Stimulated activated CD4-positive, alpha-beta T cell treated with anti-CD3 and anti-CD28 coated beads, Interleukin-4, amount 100 ng/mL, for 4 hours (primary cell): ENCODE measurements around the gene AARS2.
"Not testable (repeated sequence)": the region's sequence is repeated elsewhere in the genome, so short reads cannot be mapped to it uniquely, and the experiment has no call there.

Source experiments
- DNase-seq, 2 experiments: peaks; one replicate each; pipeline ENCODE4 v3.0.0-alpha.2; 2020

Gene AARS2

DNA sequence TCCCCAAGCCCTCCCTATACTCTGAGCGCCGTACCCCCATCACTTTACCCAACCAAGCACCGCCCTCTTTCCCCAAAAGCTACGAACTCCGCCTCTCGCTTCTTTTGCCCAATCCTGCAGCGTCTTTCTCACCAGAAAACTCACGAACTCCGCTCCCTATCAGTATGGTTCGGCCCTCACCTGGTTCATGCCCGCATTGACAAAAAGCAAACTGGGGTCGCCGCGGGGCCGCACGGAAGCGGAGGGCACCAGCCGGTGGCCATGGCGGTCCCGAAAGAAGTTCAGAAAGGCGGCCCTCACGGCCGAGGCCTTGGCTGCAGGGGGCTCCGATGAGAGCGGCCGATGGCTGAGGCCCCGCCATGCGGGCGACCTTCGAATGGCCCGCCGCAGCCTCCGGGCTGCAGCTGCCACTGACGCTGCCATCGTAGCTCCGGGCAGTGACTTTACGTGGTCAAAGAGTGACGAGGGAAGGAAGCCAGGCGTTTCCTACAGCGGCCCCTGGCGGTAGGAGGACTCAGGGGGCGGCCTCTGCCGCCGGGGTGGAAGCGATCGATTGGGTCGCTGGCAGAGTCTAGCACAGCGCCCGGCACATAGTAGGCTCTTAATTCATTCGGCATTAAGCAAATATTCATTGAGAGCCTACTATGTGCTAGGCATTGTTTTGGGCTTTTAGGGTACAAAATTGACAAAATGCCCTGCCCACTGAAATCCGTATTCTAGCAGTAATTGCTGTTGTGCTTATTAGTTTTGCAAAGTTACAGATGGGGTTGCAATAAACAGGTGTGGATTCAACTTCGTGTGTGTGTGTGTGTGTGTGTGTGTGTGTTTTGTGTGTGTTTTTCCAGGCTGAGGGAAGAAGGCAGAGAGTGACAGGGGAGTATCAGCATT lies at the start of gene AARS2:
AARS2 (minus strand) TSS at position 447 of the 888 bp plus-strand sequence; CDS start at position 423, 24 bp downstream.
- peak; percentile 87 to 96 for DNase-seq

DNA sequence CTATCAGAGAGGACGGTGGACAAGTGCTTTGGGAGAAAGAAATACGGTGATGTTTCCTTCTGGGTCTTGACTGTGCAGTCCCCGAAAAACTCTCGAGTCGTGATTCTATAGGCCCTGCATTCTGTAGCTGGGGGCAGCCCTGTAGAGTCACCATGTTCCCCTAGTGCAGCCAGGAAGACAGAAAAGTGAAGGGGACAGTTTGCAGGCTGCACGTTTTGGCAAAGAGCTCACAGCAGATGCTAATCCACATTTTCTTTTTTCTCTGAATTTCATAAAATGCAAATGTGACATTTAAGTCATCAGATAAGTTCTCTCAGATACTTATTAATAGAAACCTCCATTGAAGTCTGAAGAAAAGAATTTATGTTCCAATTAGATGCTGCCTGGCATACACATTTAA lies 48.8 kb upstream of the AARS2 start:
- no peak for DNase-seq

DNA sequence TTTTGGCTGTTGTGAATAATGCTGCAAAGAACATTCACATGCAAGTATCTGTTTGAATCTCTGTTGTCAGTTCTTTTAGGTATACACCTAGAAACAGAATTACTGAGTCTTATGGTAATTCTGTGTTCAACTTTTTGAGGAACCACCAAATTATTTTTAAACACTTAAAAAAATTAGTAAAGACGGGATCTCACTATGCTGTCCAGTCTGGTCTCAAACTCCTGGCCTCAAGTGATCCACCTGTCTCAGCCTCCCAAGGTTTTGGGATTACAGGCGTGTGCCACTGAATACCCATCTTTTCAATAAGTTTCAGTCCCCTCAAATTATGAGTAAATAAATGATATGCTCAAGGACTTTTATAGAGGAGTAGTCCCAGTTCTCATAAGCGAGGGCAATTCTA lies 46.8 kb upstream of the AARS2 start:
- DNase-seq = no peak

DNA sequence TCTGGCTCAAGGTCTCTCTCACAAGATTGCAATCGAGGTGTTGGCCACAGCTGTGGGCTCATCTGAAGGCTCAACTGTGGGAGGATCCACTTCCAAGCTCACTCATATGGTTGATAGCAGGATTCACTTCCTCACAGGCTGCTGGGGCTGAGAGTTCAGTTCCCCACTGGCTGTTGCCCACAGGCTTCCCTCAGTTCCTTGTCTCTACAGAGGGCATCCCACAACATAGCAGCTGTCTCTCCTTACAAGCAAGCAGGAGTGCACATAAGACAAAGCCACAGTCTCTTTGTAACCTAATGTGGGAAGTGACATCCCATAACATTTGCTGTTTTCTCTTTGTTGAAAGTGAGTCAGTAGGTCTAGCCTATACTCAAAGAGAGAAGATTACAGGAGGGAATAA lies 43.3 kb upstream of the AARS2 start:
- no peak for DNase-seq

DNA sequence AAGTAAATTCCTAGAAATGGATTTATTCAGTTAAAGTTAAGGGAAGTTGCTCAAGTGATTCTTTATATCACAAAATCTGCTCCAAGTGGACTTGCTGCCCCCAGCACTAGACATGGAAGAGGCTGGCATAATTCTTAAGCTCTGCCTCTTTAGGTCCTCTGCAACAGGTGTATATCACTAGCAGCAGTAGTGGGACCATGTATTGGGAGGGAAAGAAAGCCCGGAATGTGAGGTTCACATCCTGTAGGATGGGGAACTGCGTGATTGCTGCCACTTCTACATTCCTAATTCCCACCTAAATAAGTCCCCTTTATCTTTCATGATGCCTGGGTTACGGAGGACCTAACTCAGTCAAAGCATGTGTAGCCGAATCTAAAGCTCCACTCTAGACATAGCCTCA lies 42.5 kb upstream of the AARS2 start:
- DNase-seq = no peak

DNA sequence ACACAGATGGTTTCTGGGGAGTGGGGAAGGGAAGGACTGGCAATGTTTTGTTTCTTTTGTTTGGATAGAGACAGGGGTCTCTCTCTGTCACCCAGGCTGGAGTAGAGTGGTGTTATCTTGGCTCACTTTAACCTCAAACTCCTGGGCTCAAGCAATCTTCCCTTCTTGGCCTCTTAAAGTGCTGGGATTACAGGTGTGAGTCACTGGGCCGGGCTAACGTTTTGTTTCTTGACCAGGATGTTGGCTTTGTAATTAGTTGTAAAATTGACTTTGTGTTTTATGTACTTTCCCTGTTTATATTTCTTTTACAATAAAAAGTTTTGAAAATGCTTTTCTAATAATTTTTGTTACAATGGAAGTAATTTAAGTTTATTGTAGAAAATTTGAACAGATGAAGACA lies 40.2 kb upstream of the AARS2 start:
- DNase-seq = no peak

DNA sequence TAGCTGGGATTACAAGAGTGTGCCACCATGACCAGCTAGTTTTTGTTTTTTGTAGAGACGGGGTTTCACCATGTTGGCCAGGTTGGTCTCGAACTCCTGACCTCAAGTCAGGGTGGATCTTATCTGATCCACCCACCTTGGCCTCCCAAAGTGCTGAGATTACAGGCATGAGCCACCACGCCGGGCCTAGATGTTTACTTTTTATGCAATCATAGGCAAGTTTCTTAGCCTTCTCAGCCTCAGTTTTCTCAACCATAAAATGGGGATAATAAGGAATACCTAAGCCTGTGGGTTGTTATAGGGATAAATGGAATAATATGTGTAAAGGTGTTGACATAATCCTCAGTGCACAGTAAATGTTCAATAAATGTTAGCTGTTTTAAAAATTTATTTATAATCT lies 39.1 kb upstream of the AARS2 start:
- DNase-seq = no peak

DNA sequence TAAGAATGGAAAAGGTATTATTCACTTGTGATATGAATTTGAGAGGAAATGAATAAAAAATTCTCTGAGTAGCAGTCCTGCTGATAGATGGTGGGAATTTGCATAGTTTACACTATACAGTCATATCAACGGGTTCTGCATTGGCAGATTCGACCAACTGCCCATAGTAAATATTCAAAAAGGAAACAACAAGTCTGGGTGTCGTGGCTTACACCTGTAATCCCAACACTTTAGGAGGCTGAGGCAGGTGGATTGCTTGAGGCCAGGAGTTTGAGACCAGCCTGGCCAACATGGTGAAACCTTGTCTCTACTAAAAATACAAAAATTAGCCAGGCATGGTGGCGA lies 37.5 kb upstream of the AARS2 start:
- DNase-seq = not testable (repeated sequence)

DNA sequence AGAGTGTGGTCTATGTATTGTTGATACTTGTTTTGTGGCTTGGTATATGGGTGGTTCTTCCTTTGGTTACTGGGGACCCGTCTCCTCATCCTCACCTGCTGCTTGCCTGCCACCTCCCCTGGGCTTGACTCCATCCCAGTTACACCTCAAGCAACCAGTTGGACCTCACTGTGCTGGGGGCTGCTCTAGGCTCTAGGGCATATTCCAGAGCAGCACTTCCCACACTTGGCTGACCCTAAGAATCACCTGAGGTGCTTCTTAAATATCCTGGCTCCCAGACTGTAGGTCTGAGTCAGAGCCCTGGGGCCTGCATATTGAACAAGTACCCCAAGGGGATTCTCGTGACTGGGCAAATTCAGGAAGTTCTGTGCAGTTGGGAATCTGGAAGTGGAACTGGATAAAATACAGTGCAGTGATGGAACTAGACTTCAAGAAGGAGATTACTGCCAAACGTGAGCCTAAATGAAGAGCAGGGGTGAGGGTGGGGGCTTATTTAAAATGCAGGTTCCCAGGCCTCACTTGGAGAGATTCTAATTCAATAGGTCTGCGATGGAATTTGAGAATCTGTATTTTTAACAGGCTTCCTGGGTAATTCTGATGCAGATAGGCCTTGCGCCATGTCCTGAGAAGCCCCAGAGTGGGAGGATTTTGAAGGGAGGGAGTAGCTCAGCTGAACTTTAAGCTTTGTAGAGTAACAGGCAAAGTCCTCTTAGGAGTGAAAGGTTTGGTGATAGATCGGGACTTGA lies 36.9 kb upstream of the AARS2 start:
- DNase-seq = no peak

DNA sequence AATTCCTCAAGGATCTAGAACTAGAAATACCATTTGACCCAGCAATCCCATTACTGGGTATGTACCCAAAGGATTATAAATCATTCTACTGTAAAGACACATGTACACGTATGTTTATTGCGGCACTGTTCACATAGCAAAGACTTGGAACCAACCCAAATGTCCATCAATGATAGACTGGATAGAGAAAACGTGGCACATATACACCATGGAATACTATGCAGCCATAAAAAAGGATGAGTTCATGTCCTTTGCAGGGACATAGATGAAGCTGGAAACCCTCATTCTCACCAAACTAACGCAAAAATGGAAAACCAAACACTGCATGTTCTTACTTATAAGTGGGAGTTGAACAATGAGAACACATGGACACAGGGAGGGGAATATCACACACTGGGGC lies 33.7 kb upstream of the AARS2 start:
- not testable (repeated sequence) for DNase-seq

DNA sequence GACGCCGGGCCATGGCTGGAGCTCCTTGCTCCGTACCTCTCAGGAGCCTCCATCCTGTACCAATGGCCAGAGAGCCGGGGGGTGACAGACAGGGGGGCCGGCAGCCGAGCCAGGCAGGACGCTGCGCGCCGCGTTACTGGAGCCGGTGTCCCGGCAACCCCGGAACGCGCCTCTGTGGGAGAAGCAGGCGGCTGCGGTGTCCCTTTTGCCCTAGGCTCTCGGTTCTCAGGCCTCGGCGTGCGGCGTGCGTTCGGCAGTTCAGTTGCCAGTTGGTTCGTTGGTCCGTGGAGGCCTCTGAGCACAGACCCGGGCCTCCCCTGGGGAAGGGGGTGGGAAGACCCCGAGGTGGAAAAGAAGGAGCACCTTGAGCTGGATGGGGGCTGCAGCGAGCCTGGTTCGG lies 29.3 kb upstream of the AARS2 start, which contains the start of gene SPATS1:
SPATS1 (plus strand) TSS at position 162 of the 400 bp plus-strand sequence. CDS start 446 bp downstream, outside the sequence.
- no peak for DNase-seq

DNA sequence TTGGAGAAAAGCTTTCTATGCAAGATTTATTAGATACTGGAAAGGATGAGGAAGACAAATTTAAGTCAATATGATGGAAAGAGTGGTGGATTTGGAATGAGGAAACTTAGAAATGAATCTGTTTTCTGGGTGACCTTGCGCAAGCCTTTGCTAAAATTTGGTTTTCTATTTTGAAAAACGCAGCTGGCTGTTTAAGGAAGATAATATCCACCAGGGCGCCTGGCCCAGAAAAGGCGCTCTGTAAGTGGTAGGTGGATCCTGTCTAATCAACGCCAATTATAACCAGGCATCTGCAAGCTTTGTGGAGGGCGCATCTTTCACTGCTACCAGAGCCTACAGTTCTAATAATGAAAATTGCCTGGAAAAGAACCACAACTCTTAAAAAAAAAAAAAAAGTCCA lies 28.9 kb upstream of the AARS2 start:
- DNase-seq = no peak

DNA sequence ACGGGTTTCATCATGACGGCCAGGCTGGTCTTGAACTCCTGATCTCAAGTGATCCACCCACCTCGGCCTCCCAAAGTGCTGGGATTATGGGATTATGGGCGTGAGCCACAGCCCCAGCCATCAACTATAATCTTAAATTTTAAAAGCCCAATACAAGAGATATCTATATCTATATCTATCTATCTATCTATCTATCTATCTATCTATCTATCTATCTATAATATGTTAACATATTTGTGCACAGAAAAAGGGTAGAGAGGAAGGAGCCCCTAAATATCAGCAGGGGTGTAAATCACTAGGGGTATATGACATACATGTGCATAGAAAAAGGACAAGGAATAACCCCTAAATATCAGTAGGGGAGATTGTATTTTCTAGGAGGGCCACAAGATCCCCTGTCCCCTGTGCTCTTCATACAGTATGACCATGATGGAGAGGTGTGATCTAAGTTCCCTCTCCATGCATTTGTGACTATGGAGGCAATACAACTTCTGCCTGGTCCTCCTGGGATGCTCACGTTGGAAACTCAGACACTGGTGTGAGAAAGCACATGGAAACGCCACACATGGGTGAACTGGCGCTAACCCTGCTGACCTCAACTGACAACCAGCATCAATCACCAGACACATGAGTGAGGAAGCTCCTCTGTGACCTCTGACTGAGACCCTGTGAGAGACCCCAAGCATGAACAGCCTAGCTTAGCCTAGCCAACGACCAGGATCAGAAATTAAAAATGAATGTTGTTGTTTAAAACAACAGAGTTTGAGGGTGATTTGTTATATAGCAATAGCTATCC lies 28.1 kb upstream of the AARS2 start:
- DNase-seq = no peak

DNA sequence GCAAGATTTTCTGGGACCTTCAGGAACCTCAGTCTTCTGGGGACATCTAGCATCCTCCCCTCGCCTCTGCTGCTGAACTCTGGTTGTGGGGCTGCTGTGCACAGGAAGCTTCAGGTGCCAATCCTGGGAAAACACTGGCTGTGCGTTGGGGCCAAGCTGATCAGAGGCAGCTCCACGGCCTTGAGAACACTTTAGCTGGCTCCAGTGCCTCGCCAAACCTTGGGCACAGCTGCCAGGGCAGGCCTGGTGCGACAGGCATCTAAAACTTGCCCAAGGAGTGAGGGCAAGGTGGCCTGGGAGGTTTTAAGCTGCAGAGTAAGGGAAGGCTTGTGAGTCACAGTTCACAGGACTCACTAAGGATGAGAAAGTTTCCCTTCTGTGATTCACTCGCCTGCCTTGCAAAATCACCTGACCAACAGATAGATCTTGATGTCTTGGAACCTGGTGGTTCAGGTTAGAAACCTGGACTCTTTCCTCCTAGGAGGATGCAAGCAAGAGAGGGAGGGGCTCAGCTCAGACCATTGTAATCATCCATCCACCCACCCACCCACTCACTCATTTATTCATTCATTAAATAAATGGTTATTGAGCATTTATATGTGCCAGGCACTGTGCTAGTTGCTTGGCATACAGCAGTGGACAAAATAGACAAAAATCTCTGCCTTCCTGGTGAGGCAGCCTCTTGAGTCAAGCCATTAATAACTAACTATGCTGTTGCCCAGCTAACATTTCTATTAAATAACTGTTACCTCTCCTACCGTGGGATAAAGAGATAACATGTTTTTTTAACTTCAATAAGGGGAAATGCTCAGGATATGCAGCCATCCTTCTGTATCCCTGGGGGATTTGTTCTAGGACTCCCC lies 26.8 kb upstream of the AARS2 start:
- DNase-seq = no peak

DNA sequence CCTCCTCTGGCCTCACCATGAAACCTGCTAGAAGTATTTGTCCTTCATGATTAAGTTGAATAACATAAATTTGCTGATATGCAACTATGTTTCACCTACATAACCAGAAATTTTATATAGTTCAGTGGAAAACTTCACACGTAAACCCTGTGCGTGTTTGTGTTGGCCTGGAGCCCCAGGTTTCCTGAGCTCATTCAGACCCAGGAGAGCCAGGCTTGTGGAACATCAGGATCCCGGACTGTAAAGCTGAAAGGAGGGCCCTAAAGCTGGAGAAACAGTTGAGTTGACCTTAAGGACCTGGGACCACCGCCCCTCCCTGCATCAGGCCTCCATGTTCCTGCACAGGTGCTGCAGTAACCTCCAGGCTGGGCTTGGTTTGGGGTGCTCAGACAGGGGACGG lies 26.2 kb upstream of the AARS2 start:
- DNase-seq = no peak

DNA sequence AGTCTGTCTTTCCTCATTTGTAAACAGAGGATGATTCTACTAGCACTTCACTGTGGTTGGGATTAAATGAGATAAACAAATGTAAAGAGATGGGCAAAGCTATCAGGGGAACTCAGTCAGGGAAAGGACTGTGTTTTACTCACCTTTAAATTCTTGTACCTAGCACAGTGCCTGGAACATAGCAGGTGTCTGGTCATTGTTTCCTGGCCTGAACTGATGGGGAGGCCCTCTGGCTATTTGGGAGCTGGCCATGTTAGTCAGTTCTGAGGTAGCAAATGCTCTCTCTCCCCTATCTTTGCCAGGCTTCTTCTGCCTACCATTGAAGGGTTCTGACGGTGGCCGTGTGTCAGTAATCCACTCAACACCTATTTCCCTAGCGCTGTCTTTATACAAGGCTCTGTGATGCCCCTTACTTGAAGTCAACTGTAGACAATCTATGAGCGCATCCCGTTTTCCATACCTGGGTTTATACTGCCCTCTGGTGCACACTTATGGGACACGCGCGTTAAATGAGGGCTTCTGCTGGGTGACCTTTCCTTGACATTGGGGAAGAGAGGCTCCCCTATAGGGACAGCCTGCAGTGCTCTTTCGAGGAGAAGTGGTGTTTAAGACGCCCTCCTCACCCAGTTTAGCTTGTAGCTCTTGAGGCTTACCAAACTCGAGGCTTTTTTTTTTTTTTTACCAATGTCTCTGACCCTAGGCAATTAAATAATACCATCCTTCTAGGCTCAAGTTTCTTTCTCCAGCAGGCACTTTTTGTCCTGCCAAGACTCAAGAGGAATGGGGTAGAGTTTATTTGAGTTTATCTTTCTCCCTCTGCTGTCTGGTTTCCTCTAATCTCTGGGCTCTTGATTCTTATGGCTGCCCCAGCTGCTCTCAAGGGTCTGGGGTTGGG lies 25.3 kb upstream of the AARS2 start:
- peak; percentile 54 to 61 for DNase-seq

DNA sequence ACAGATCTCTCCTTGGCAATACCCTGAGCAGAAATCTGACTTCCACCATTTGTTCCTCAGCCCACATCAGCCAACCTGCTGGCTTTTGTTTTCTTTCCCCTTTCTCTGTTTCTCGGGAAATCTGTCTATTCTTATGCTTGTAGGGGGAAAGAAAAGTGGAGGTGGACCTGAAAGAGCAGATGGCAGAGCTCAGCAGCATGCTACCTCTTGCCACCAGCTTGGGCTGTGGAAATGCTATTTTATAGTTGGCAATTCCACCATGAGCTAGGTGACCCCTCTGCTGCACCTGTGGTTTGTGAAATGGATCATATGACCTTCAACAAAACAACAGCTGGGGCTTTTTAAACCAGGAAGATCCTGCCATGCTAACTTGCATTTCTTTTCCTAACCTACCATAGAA lies 22.5 kb upstream of the AARS2 start:
- no peak for DNase-seq

DNA sequence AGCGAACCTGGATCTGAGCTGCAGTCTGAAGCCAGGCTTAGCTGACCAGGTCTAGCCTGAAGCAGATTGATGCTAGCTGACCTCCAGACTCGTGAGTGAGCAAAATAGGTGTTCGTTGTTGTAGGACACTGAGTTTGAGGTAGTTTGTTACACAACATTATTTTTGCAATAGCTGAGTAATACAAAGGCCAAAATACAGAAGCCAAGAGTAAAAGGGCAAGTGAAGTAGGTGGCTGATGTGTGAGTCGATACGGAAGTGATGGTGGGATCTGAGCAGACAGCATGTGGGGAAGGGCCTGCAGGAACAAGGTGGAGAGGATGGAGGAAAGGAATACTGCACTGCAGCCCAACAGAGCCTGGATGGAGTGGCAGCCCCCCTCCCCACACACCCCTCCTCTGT lies 20.8 kb upstream of the AARS2 start:
- DNase-seq = no peak

DNA sequence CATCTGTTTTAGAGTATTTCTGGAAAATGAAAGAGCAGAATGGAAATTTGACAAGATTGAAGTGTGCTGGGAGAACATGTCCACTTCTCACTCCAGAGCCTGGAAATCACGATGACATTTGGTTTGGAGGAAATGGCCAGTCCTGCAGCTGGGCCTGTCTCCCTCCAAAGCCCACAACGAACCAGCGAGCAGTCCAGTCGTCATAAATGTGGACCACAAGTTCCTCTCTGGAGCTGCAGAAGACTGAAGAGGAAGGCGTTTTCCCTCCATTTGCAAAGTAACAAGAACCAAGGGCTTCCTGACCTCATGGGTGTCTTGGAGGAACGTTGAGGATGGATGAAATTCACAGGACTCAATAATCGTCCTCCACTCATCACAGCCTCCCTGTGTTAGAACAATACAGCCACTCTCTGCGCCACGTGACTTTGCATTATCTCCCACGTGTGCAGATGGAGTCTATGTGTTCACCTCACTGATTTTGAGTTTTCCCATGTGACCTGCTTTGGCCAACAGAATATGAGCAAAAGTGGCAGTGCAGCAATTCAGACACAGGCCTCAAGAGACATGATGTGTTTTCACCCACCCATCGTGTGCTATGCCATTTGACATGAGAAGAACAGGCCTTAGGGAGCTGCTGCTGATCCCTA lies 20.2 kb upstream of the AARS2 start:
- no peak for DNase-seq

DNA sequence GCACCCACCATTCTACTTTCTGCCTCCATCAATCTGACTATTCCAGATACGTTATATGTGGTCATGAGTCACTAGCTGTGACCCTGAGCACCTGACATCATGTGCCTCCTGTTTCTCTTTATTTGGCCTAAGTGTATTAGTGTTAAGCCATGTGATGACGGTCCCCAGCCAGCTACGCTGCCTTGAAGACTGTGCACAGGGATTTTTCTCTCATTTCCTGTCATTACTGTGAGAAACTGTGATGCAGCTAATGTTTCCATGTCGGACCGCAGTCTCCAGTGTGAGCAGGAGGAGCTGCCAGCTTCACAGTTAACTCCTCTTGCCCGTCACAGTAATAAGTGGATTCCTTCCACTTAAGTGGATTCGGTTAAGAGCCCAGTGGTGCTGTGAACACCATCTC lies 19.4 kb upstream of the AARS2 start:
- DNase-seq = no peak

DNA sequence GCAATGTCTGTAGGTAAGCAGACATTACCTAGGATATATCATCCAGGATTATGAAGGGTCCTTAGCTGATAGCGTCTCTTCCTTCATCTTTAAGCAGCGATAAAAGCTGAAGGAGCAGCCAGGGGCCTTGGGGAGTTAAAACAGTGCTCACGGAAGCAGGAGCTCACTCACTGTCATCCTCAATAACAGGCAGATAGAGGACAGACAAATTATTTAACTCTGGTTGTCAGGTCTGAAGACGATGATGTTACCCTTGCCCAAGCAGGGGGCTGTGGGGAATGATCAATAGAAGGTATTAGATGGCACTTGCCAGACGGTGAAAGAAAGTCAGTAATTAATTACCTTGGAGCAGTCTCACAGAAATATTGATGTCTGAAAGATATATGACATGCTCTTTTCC lies 16.7 kb upstream of the AARS2 start:
- no peak for DNase-seq
